ENCODE measurements around the gene CCDC192.

Gene CCDC192

DNA sequence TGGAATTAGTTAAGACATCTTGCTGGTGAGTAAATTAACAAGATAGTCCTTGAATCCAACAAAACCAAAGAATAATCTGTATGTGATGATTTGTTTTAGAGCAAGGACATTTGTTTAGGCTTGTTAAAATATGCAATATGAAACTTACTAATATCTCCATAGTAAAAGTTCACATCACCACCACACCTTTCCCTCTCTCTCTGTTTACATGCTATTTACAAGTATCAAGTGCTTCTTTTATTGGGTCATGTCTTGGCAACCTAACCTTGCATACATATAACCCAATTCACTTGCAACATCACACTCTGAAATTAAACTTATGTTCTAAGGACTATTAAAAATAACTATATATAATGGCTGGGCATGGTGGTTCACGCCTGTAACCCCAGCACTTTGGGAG lies 161.3 kb downstream of the CCDC192 start:
- no peak for TF ChIP-seq CTCF (conservative IDR thresholded peaks at IDR 0.05; ENCODE audit: control insufficient read depth, insufficient read depth, low read depth, low read length)
- H3K4me3 ChIP-seq (ENCODE audit: control insufficient read depth, low read depth, low read length), result no peak overlapping the region
- no peak for DNase-seq (ENCODE audit: low read depth)

DNA sequence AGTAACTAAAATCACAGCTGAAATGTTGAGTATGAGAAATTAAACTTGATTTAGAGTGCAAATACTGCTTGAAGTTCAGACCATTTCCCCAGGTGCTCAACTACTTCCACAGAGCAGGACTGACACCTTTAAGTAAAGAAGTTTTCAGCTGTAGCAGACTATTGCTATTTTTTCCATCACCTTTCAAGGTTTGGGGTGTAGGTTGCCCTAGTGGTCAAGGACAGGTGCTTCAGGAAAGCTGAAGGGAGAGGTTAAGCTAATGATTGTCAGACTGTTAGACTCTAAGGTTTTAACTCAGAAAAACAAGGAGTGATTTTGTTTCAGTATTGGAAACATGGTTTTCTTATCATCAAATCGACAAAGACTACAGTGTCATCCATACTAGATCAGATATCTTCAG lies 162.1 kb downstream of the CCDC192 start:
- H3K4me3 ChIP-seq (ENCODE audit: control insufficient read depth, low read depth, low read length), result no peak overlapping the region
- TF ChIP-seq CTCF (conservative IDR thresholded peaks at IDR 0.05; ENCODE audit: control insufficient read depth, insufficient read depth, low read depth, low read length), result no peak

GRCh38 chr5:127867022-127867783 lies 164.0 kb downstream of the CCDC192 start:
- no peak for DNase-seq (ENCODE audit: low read depth)
- TF ChIP-seq CTCF (conservative IDR thresholded peaks at IDR 0.05; ENCODE audit: control insufficient read depth, insufficient read depth, low read depth, low read length), result no peak
- no peak overlapping the region for H3K4me3 ChIP-seq (ENCODE audit: control insufficient read depth, low read depth, low read length)

More for the DNA sequence above, 162.1 kb downstream of the CCDC192 start:
- DNase-seq (ENCODE audit: low read depth), result no peak

DNA sequence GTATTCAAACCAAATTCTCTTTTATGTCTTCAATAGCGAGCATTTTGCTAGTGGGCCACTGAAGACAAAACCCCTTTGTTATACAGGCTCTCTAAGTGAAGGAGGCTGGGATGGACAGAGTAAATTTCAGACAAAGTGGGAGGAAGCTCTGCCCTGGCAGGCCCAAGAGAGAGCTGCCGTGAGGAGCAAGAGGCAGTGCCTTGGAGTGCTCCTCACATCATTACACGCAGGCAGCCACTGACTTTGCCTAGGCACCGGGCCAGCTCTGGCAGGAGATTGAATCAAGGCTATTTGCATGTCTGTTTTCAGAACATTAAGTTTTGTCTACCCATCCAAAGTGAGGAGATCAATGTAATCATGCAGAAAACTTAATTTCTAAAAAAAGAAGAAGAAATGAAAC lies 167.7 kb downstream of the CCDC192 start:
- no peak overlapping the region for H3K4me3 ChIP-seq (ENCODE audit: control insufficient read depth, low read depth, low read length)
- no peak for TF ChIP-seq CTCF (conservative IDR thresholded peaks at IDR 0.05; ENCODE audit: control insufficient read depth, insufficient read depth, low read depth, low read length)
- DNase-seq (ENCODE audit: low read depth), result no peak

DNA sequence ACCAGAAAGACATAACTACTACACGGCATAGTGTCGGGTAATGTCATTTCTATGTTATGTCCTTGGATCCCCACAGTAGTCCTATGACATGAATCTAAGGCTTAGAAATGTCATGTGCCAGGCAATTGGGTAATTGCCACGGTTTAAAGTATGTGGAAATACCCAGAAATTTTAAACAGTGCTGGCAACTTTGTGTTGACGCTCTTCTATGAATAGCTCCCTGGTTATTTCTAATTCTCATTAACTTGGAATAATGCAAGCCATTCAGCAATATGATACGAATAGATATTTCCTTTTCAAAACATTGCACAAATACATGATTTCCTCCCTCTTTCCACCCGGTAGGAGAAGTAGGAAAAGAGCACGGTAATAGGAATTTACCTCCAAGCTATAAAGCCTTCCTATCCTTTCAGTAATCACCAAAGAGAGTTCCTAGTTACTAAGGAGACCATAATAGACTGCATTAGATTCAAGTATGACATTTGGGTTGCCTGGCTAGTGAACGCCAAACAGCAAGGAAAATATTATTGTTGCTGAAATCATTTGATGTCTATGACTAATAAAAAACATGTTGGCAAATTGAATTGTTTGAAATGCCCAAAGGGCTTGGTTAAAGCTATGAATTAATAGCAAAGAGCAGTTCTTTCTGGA lies 168.4 kb downstream of the CCDC192 start:
- peak; percentile 22 for DNase-seq (ENCODE audit: low read depth)
- no peak for TF ChIP-seq CTCF (conservative IDR thresholded peaks at IDR 0.05; ENCODE audit: control insufficient read depth, insufficient read depth, low read depth, low read length)
- no peak overlapping the region for H3K4me3 ChIP-seq (ENCODE audit: control insufficient read depth, low read depth, low read length)

DNA sequence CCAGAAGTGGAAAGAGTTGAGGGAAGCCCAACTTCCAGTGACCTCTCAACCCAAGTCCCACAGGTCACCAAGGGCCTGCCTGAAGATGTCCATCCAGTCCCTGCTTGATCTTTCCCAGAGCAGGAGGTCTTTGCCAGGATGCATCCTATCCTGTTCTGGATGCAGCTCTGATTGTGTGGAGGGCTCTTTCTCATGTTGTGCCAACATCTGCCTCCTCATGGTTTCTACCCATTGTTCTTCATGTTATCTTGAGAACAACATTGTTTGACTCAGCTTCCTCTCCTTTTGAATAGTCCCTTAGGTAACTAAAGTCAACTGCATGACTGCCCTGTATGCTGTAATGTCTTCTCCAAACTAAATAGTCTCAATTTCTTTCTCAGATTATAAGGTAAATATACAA lies 169.3 kb downstream of the CCDC192 start:
- H3K4me3 ChIP-seq (ENCODE audit: control insufficient read depth, low read depth, low read length), result no peak overlapping the region
- DNase-seq (ENCODE audit: low read depth), result no peak
- no peak for TF ChIP-seq CTCF (conservative IDR thresholded peaks at IDR 0.05; ENCODE audit: control insufficient read depth, insufficient read depth, low read depth, low read length)

Measured in fibroblast of mammary gland (primary cell).